Progenitor cell of endocrine pancreas (in vitro differentiated cells): ENCODE results near the gene ALKBH4. TPM values are rescaled to one million over a fixed set of nuclear protein-coding genes. Genes with fewer than 3 reads are reported as not detected.

Experiments used
- DNase-seq: peaks from one replicate; pipeline ENCODE4 v3.0.0; 2021; ENCODE audit warnings: low spot score; ENCODE audit not compliant: unreplicated experiment
- H3K27ac Mint-ChIP-seq: 2 replicates; pipeline ENCODE4 v1.8.0; 2021; ENCODE audit warnings: mild to moderate bottlenecking, moderate library complexity, mixed read lengths
- H3K27me3 Mint-ChIP-seq: 2 replicates; pipeline ENCODE4 v1.8.0; 2021; ENCODE audit warnings: mixed read lengths
- H3K36me3 Mint-ChIP-seq: 2 replicates; pipeline ENCODE4 v1.8.0; 2022; ENCODE audit warnings: mixed read lengths; ENCODE audit not compliant: insufficient read depth
- H3K4me1 Mint-ChIP-seq: 2 replicates; pipeline ENCODE4 v1.8.0; 2021; ENCODE audit warnings: low read depth, mixed read lengths
- H3K4me3 Mint-ChIP-seq: 2 replicates; pipeline ENCODE4 v1.8.0; 2021; ENCODE audit warnings: low read depth, mild to moderate bottlenecking, moderate library complexity, mixed read lengths
- H3K9me3 Mint-ChIP-seq: 2 replicates; pipeline ENCODE4 v1.8.0; 2021; ENCODE audit warnings: low read depth, mixed read lengths
- total RNA-seq: library from RNA; stranded (reverse); gene quantifications from 2 replicates; pipeline ENCODE4 v1.2.1, GENCODE V29; 2021
- TF ChIP-seq, protein P1 (sequence below): fragments of 200-600 bp; sonication (generic); IDR thresholded peaks from one replicate; pipeline ENCODE4 v1.5.0; 2021; ENCODE audit warnings: antibody characterized with exemption, mild to moderate bottlenecking; ENCODE audit not compliant: unreplicated experiment

The ALKBH4 gene
- total RNA-seq, 1 donor from 2014 or later, result 14.3 TPM

DNA sequence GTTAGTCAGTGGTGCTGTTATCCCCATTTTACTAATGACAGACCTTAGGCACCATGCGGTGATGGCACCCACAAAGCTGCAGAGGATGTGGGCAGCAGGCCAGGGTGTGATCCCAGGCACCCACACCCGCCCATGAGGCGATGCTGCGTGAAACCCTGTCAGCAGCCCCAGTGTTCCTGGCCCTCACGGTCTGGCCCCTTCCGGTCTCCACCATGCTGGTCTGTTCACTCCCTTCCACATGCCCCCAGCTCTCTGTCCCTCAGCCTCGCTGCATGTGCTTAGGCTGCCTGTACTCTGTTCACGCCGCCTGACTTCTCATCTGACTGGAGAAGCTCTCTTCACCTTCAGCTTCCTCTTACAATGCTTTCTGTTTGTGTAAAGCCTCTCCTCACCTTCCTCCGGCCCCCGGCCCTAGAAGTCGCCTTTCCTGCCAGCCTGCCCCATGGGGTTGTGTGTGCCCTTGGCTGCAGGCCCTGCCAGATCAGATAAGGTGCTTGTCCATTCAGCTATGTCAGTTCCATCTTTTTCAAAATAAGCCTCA, 48.9 kb downstream of the ALKBH4 start:
- Mint-ChIP-seq H3K27ac (peak overlapping the region; percentile 69), H3K27me3 (no peaks in the 10 kb centered on the region), H3K9me3 (no peaks in the 10 kb centered on the region), H3K4me3 (no peak overlapping the region), H3K4me1 (no peaks in the 10 kb centered on the region), H3K36me3 (peaks cover 38% of the 10 kb centered on the region)
- no peak for DNase-seq
- TF ChIP-seq, protein P1, sequence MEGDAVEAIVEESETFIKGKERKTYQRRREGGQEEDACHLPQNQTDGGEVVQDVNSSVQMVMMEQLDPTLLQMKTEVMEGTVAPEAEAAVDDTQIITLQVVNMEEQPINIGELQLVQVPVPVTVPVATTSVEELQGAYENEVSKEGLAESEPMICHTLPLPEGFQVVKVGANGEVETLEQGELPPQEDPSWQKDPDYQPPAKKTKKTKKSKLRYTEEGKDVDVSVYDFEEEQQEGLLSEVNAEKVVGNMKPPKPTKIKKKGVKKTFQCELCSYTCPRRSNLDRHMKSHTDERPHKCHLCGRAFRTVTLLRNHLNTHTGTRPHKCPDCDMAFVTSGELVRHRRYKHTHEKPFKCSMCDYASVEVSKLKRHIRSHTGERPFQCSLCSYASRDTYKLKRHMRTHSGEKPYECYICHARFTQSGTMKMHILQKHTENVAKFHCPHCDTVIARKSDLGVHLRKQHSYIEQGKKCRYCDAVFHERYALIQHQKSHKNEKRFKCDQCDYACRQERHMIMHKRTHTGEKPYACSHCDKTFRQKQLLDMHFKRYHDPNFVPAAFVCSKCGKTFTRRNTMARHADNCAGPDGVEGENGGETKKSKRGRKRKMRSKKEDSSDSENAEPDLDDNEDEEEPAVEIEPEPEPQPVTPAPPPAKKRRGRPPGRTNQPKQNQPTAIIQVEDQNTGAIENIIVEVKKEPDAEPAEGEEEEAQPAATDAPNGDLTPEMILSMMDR, result no peak

DNA sequence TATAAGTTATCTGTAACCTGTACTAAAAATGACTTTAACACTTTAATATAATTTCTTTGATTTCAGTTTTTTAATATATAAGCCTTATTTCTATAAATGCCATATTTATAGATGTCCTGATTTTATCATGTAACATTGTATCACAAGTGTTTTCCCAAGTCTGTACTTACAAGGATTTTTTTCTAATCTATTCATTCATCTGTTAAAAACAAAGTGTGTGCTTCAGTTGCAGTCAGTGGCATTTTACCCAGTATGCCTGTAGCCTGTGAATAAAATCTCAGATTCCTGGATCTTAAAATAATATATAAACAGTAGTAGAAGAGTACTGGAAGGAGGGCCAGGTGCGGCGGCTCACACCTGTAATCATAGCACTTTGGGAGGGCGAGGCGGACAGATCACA, 51.1 kb downstream of the ALKBH4 start:
- Mint-ChIP-seq H3K27me3 (no peaks in the 10 kb centered on the region), H3K4me3 (no peak overlapping the region), H3K36me3 (peaks cover 50% of the 10 kb centered on the region), H3K27ac (no peak overlapping the region), H3K4me1 (no peaks in the 10 kb centered on the region), H3K9me3 (peaks cover 7% of the 10 kb centered on the region)
- no peak for DNase-seq
- TF ChIP-seq, protein P1, result no peak

DNA sequence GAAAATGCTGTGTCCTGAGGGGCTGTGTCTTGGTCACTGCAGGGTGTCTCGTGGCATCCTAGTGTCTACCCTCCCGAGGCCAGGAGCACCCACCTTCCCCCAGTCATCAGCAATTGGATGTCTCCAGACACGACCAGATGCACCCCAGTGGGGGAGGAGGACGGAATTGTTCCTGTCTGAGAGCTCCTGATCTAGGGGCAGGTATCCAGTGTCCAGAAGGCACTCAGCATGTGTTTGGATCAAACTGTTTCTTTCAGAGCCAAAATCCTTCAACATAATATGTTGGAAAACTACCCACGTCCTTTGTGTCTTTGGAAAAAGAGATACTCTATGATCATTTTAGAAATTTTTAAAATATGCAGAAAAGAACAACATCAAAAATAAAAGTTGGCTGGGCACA, 51.6 kb downstream of the ALKBH4 start:
- no peak for DNase-seq
- Mint-ChIP-seq H3K36me3 (peaks cover 53% of the 10 kb centered on the region), H3K4me3 (no peak overlapping the region), H3K27me3 (no peaks in the 10 kb centered on the region), H3K9me3 (peaks cover 7% of the 10 kb centered on the region), H3K27ac (no peak overlapping the region), H3K4me1 (no peaks in the 10 kb centered on the region)
- TF ChIP-seq, protein P1, result no peak

DNA sequence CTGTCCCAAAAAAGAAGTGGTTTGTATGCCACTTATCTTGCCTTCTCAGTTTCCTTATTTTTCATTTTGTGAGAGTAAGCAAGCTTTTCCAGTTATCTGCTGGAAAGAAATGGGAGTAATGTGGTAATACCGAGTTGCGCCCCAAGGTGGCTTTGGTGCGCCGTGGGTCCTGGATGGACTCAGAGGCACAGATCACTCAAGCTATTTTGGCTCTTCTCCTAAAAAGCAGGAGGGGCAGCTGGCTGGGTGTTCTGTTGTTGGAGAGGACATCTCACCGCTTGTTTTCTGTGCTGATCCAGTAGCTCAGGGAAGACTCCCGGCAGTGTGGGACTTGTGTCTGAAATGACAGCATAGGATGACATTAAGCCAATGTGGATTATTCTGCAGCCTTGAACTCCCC, 52.1 kb downstream of the ALKBH4 start:
- Mint-ChIP-seq H3K4me1 (no peaks in the 10 kb centered on the region), H3K4me3 (no peak overlapping the region), H3K27ac (no peak overlapping the region), H3K27me3 (no peaks in the 10 kb centered on the region), H3K36me3 (peaks cover 58% of the 10 kb centered on the region), H3K9me3 (peaks cover 7% of the 10 kb centered on the region)
- no peak for DNase-seq
- TF ChIP-seq, protein P1, result peak; percentile 42

DNA sequence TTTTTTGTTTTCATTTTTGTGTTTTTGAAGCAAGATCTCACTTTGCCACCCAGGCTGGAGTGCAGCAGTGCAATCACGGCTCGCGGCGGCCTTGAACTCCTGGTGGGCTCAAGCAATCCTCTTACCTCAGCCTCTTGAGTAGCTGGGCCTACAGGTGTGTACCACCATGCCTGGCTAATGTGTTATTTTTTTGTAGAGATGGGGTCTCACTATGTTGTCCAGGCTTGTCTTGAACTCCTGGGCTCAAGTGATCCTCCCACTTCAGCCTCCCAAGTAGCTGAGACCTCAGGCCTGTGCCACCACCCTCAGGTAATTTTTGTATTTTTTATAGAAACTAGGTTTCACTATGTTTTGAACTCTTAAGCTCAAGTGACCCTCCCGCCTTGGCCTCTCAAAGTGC, 53.7 kb downstream of the ALKBH4 start:
- no peaks in the 10 kb centered on the region for H3K27me3 Mint-ChIP-seq
- no peak overlapping the region for H3K4me3 Mint-ChIP-seq
- H3K27ac Mint-ChIP-seq, result no peak overlapping the region
- no peak for DNase-seq
- TF ChIP-seq, protein P1, result no peak
- peaks cover 7% of the 10 kb centered on the region for H3K9me3 Mint-ChIP-seq
- H3K36me3 Mint-ChIP-seq, result peaks cover 57% of the 10 kb centered on the region
- H3K4me1 Mint-ChIP-seq, result no peaks in the 10 kb centered on the region
